Stimulated activated CD4-positive, alpha-beta T cell treated with anti-CD3 and anti-CD28 coated beads, Interleukin-2, amount 100 ng/mL, for 48 hours (primary cell): ENCODE results near the gene B9D2.
"Not testable (repeated sequence)": the region's sequence is repeated elsewhere in the genome, so short reads cannot be mapped to it uniquely, and the experiment has no call there.

ENCODE experiments used
- DNase-seq, 2 donors: peaks; one replicate each; pipeline ENCODE4 v3.0.0-alpha.2; 2020

Gene B9D2

GRCh38 chr19:41386442-41386841, 22.5 kb upstream of the B9D2 start:
- no peak for DNase-seq

- DNase-seq: no peak
These were observed 20.4 kb upstream of the B9D2 start for GRCh38 chr19:41384351-41384750.

GRCh38 chr19:41381536-41381935, 17.6 kb upstream of the B9D2 start:
- DNase-seq: not testable (repeated sequence)

- DNase-seq: no peak
These were observed 14.2 kb upstream of the B9D2 start for GRCh38 chr19:41377977-41378709.

DNA sequence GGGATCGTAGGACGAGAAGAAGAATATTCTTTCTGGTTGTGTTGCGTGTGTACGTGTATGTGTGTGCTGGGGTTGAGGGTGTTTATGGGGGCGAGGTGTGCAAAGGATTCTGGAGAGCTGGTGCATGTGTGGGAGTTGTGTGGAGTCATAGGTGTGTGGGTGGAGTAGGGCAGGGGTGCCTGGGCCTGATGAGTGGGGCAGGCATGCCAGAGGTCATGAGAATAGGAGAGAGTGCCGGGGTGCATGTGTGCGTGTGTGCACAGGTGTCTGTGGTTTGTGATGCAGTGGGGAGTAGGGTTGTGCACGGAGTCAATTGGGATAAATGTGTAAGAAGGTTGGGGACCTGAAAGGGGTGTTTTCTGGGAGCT, 13.0 kb upstream of the B9D2 start:
- DNase-seq: no peak

DNA sequence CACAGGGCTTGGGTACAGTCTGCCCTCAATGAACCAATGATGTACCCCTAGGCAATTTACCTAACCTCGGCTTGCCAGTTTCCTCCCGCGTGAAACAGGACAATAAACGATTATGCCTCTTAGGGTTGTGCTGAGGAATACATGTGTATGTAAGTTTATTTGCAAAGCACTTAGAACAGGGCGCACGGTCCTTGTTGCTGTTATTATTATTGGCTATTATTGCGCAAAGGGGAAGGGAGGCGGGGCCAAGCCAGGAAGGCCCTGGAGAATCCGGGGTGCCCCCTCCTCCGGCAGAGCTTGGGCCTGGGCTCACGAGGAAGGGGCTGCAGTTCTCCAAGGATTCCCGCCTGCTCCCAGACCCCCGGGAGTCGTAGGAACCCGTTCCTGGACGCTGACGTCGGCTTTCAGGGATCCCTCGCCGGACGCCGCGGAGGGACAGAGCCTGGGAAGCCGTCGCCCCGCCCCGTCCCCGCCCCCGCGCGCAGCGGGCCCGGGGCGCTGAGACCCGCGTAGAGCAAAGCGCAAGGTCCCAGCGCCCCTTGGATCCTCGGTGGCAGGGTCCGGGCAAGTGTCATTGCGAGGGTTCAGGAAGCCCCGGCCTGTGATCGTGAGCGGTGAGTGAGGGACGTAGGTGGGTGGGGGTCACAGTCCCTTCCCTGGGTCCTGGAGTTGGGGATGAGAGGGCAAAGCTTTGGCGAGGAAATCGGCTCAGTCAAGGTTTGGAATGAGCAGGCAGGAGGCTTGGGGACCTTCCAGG, 12.5 kb upstream of the B9D2 start, which contains the start of gene TMEM91:
Gene TMEM91, plus strand, starts transcription at position 293 of the 757 bp plus-strand sequence. CDS start 1,777 bp downstream, outside the sequence.
- no peak for DNase-seq

DNA sequence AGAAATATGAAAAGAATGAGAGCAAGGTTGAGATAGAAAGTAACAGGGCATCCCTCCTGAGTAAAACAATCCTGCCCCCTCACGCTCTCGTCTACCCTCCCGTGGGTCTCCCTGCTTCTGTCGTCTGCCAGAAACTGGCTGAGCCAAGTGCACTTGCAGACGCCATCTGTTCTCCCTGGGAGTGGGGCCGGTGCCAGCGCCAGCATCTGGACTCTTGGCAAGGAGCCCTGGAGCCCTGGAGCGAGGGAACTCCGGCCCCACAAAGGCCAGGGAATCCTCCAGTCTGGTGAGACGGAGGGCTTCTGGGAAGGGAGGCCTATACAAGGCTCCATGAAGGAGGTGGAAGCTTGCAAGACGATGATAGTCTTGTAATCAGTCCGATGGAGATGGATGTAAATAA, 10.0 kb upstream of the B9D2 start:
- DNase-seq: no peak

- DNase-seq: no peak
These were observed 8.6 kb upstream of the B9D2 start for GRCh38 chr19:41372501-41372900.

GRCh38 chr19:41371541-41371940, 7.6 kb upstream of the B9D2 start:
- DNase-seq: no peak

- DNase-seq: not testable (repeated sequence)
These were observed 7.2 kb upstream of the B9D2 start for GRCh38 chr19:41371119-41371518.

GRCh38 chr19:41369769-41370168, 5.8 kb upstream of the B9D2 start:
- no peak for DNase-seq

DNA sequence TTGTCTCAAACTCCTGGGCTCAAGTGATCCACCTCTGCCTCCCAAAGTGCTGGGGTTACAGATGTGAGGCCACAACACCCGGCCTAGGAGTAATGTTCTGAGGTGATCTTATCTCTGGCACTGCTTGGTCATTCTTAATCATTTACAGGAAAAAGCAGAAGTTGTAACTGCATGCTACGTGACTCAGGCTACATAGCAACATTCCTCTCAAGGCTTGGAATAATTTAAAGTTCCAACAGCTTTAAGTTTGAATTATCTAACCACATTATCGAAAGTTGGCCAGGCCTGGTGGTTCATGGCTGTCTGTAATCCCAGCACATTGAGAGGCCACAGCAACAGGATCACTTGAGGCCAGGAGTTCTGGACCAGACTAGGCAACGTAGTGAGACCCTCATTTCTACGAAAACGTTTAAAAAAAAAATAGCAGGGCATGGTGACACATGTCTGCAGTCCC, 3.9 kb upstream of the B9D2 start:
- DNase-seq: no peak

DNA sequence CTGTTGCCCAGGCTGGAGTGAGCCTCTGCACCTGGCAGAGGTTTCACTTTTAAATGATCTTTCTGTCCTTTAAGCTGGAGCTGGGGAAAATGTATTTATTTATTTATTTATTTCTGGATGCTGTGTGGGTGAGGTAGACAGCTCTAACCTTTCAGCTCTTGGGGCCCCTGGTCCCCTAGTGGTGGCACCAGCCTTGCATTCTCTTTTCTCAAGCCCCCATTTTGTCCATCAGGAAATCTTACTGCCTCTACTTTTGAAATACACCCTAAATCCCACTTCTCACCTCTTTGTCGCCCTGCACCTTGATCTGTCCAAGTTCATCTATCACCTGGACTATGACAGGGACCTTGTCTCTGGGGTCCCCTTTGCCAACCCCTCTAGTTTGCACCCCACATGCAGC, 2.1 kb upstream of the B9D2 start:
- no peak for DNase-seq

DNA sequence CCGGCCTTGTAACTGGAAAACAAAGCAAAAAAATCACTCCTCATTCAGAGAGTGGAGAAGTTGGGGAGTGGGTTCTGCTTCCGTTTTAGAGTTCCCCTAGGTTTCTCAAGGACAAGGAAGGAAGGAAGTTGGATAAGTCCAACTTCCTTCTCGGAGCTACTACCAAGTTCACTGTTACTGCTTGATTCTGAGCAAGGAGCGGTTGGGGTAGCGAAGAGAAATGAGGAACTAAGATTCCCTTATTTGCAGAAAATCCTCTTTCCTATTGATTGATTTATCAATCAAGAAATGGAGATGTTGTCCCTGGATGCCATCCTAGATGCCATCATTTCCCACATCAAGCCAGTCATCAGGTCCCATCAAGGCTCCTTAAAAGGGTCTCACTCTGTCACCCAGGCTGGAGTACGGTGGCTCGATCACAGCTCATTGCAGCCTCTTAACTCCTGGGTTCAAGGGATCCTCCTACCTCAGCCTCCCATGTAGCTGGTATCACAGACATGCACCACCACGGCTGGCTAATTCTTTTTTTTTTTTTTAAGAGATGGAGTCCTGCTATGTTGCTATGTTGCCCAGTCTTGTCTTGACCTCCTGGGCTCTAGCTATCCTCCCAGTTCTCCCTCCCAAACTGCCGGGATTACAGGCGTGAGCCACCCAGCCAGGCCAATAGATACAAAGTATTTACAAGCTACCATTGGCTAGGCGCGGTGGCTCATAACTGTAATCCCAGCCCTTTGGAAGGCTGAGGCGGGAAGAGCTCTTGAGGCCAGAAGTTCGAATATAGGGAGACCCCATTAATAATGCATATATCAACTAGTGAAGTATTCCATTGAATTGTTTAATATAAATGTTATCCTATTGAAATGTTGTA, 809 bp upstream of the B9D2 start:
- no peak for DNase-seq

DNA sequence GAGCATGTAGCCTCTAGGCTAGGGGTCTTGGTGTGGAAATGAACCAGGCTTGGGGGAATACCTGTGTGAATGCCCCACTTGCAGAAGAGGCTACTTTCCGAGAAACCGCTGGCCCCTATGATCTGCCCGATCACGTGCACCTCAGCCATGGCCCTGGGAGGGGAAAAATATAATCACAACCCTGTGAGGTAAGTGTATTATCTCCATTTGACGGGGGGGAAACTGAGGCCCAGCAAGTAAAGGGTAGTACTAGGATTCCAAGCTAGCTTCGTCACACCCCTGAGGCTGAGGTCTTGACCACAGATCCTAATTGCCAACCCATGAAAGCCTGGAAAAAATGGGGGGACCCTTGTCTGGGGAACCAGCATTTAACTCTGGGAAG, 587 bp downstream of the B9D2 start:
- no peak for DNase-seq

DNA sequence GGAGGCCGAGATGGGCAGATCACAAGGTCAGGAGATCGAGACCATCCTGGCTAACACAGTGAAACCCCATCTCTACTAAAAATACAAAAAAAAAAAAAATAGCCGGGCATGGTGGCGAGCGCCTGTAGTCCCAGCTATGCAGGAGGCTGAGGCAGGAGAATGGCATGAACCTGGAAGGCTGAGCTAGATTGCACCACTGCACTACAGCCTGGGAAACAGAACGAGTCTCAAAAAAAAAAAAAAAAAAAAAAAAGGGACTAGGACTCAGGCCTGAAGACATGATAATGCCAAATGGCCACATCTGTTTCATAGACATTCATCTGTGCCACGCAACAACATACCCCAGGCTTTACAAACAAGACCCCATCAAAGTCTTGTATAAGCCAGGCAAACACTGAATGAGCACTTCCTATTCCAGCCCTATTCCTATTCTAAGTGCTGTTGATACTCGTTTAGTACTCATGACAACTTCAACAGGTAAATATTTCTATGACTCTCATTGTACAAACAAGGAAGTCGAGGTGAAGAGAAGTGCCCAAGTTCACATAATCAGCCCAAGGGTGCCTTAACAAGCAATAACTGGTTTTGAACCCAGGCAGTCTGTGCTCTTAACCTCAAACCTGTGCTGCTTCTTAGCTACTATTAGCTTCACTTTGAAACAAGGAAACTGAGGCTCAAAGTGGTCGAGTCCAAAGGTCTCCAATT, 1.7 kb downstream of the B9D2 start:
- no peak for DNase-seq

DNA sequence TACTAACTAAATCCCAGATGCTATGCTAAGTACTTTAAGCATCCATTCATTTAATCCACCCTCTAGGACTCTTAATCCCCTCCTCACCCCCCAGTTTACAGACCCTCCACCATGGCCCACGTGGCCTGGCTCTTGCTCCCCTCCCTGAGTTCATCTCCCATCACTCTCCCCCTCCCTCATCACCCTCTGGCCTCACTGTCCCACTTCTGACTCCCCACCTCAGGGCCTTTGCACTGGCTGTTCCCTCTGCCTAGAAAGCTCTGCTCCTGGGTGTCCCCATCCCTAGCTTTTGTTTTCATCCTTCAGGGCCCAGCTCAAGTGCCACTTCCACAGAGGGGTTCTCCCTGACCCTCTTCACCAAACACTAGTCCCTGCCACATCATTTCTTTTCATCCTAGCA, 4.2 kb downstream of the B9D2 start:
- no peak for DNase-seq

DNA sequence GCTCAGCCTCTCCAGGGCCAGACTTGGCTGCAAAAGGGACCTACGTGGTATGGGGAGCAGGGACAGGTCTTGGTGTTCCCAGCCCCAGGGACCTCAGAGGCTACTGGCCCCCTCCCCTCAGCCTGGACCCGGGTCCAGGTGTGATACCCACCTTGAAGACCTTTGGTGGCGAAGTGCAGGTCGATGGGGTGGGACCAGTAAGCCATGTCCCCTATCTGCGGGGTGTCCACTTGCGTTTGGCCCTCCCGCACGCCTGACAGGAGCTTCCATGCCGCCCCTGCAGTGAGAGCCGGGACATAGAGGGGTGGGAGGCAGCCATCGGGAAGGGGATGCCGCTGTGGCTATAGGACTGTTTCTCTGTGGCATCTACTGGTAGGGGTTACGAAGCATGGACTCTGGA, 6.2 kb downstream of the B9D2 start:
- no peak for DNase-seq

GRCh38 chr19:41356984-41357739, 6.8 kb downstream of the B9D2 start:
- no peak for DNase-seq

- no peak for DNase-seq
These were observed 8.1 kb downstream of the B9D2 start for GRCh38 chr19:41355802-41356201.

GRCh38 chr19:41355035-41355434, 8.9 kb downstream of the B9D2 start:
- no peak for DNase-seq

GRCh38 chr19:41354343-41354953, 9.5 kb downstream of the B9D2 start:
- no peak for DNase-seq
